C4-2B (cell line): ENCODE measurements around the gene TRAP1.

Source experiments
- ZFX ChIP-seq: fragments of 450-650 bp; IDR thresholded peaks from 2 replicates; pipeline ENCODE4 v1.6.1; 2017
- TF ChIP-seq, protein P1 (sequence below): fragments of 450-650 bp; conservative IDR thresholded peaks from 2 replicates; pipeline ENCODE4 v1.5.1; 2017; ENCODE audit warnings: mild to moderate bottlenecking

DNA sequence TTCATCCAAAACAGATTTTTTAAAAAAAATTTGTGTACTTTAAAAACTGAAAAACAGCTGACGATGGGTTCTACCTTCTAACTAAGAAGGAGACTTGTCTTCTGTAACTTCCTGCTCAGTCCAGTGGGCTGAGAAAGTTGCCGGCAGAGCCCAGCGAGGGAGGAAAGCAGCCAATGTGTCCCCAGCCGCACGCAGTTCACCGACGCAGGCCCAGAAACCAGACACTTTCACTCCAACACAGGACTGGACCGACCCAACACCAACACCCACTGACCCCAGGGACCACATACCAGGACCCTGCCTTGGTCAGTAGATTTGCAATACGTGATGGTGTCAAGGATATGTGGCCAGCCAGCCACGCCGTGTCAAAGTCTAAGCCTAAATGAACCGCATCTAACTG lies 25.6 kb downstream of the TRAP1 start:
- TF ChIP-seq, protein P1, sequence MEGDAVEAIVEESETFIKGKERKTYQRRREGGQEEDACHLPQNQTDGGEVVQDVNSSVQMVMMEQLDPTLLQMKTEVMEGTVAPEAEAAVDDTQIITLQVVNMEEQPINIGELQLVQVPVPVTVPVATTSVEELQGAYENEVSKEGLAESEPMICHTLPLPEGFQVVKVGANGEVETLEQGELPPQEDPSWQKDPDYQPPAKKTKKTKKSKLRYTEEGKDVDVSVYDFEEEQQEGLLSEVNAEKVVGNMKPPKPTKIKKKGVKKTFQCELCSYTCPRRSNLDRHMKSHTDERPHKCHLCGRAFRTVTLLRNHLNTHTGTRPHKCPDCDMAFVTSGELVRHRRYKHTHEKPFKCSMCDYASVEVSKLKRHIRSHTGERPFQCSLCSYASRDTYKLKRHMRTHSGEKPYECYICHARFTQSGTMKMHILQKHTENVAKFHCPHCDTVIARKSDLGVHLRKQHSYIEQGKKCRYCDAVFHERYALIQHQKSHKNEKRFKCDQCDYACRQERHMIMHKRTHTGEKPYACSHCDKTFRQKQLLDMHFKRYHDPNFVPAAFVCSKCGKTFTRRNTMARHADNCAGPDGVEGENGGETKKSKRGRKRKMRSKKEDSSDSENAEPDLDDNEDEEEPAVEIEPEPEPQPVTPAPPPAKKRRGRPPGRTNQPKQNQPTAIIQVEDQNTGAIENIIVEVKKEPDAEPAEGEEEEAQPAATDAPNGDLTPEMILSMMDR: no peak
- no peak for TF ChIP-seq ZFX
